ENCODE data around the gene SCD5.

The SCD5 gene

GRCh38 chr4:82811392-82811791 is 12.8 kb upstream of the SCD5 start:
- Histone ChIP-seq H3K27me3 (replicated peaks; ENCODE audit: insufficient read depth, low read length) (no peaks in the 10 kb centered on the region), H3K36me3 (replicated peaks; ENCODE audit: insufficient read depth, low read length) (no peaks in the 10 kb centered on the region), H4K20me1 (ENCODE audit: insufficient read depth, low read length) (no peaks in the 10 kb centered on the region), H3K4me1 (ENCODE audit: low read length) (no peaks in the 10 kb centered on the region), H3F3A (ENCODE audit: insufficient read depth, low read length) (no peaks in the 10 kb centered on the region), H3K4me2 (ENCODE audit: low read depth, low read length) (no peak overlapping the region), H2AFZ (ENCODE audit: low read length) (no peak overlapping the region), H3K9me3 (replicated peaks; ENCODE audit: insufficient read depth, low read length) (no peaks in the 10 kb centered on the region), H3K27ac (ENCODE audit: low read length) (no peak overlapping the region), H3K9me2 (replicated peaks; ENCODE audit: insufficient read depth, low read length) (no peaks in the 10 kb centered on the region), H3K4me3 (ENCODE audit: low read length) (no peak overlapping the region), H3K79me2 (ENCODE audit: low read length) (no peaks in the 10 kb centered on the region), H3K9ac (ENCODE audit: low read length) (no peak overlapping the region)
- TF ChIP-seq EZH2phosphoT487 (IDR thresholded peaks at IDR 0.05; ENCODE audit: low read length) (no peak), CTCF (IDR thresholded peaks at IDR 0.05; ENCODE audit: low read length) (no peak), EZH2 (optimal IDR thresholded peaks at IDR 0.05; ENCODE audit: low read depth, low read length) (no peak)
- no peak for DNase-seq

- Histone ChIP-seq H3K4me3 (ENCODE audit: low read length) (no peak overlapping the region), H3K27me3 (replicated peaks; ENCODE audit: insufficient read depth, low read length) (no peaks in the 10 kb centered on the region), H2AFZ (ENCODE audit: low read length) (no peak overlapping the region), H3K4me2 (ENCODE audit: low read depth, low read length) (no peak overlapping the region), H3K9me2 (replicated peaks; ENCODE audit: insufficient read depth, low read length) (no peaks in the 10 kb centered on the region), H3K4me1 (ENCODE audit: low read length) (no peaks in the 10 kb centered on the region), H4K20me1 (ENCODE audit: insufficient read depth, low read length) (no peaks in the 10 kb centered on the region), H3F3A (ENCODE audit: insufficient read depth, low read length) (no peaks in the 10 kb centered on the region), H3K9me3 (replicated peaks; ENCODE audit: insufficient read depth, low read length) (no peaks in the 10 kb centered on the region), H3K9ac (ENCODE audit: low read length) (no peak overlapping the region), H3K27ac (ENCODE audit: low read length) (no peak overlapping the region), H3K36me3 (replicated peaks; ENCODE audit: insufficient read depth, low read length) (no peaks in the 10 kb centered on the region), H3K79me2 (ENCODE audit: low read length) (no peaks in the 10 kb centered on the region)
- no peak for DNase-seq
- no peak for TF ChIP-seq EZH2 (optimal IDR thresholded peaks at IDR 0.05; ENCODE audit: low read depth, low read length)
- TF ChIP-seq EZH2phosphoT487 (IDR thresholded peaks at IDR 0.05; ENCODE audit: low read length) = no peak
- no peak for TF ChIP-seq CTCF (IDR thresholded peaks at IDR 0.05; ENCODE audit: low read length)
Measured at GRCh38 chr4:82810176-82810575, 11.6 kb upstream of the SCD5 start.

- TF ChIP-seq EZH2phosphoT487 (IDR thresholded peaks at IDR 0.05; ENCODE audit: low read length) (no peak), CTCF (IDR thresholded peaks at IDR 0.05; ENCODE audit: low read length) (no peak), EZH2 (optimal IDR thresholded peaks at IDR 0.05; ENCODE audit: low read depth, low read length) (no peak)
- no peak for DNase-seq
- Histone ChIP-seq H3K9me3 (replicated peaks; ENCODE audit: insufficient read depth, low read length) (no peaks in the 10 kb centered on the region), H2AFZ (ENCODE audit: low read length) (no peak overlapping the region), H3K79me2 (ENCODE audit: low read length) (no peaks in the 10 kb centered on the region), H3K36me3 (replicated peaks; ENCODE audit: insufficient read depth, low read length) (no peaks in the 10 kb centered on the region), H3F3A (ENCODE audit: insufficient read depth, low read length) (no peaks in the 10 kb centered on the region), H3K4me1 (ENCODE audit: low read length) (no peaks in the 10 kb centered on the region), H3K9me2 (replicated peaks; ENCODE audit: insufficient read depth, low read length) (no peaks in the 10 kb centered on the region), H3K4me3 (ENCODE audit: low read length) (no peak overlapping the region), H4K20me1 (ENCODE audit: insufficient read depth, low read length) (no peaks in the 10 kb centered on the region), H3K27me3 (replicated peaks; ENCODE audit: insufficient read depth, low read length) (no peaks in the 10 kb centered on the region), H3K27ac (ENCODE audit: low read length) (no peak overlapping the region), H3K4me2 (ENCODE audit: low read depth, low read length) (no peak overlapping the region), H3K9ac (ENCODE audit: low read length) (no peak overlapping the region)
Measured at GRCh38 chr4:82809619-82810018, 11.0 kb upstream of the SCD5 start.
